Ovary (tissue), 3 donors: Measurements from ENCODE around the gene RYR2.

Source experiments
- EP300 ChIP-seq: sonication (generic); formaldehyde crosslinking; IDR thresholded peaks from one replicate; pipeline ENCODE4 v1.6.1; 2017; ENCODE audit warnings: antibody characterized with exemption
- POLR2A ChIP-seq: fragments of 450-650 bp; IDR thresholded peaks from one replicate; pipeline ENCODE4 v1.6.1; 2017; ENCODE audit warnings: antibody characterized with exemption, mild to moderate bottlenecking, moderate library complexity
- TF ChIP-seq, protein P1 (sequence below), 3 donors: fragments of 450-650 bp in 2 of 3; fragments of 200-600 bp in 1 of 3; IDR thresholded peaks; one replicate each; pipeline versions ENCODE4 v1.5.1 to v1.8.0; 2016 to 2022; ENCODE audit warnings: antibody characterized with exemption in 3 of 3, mild to moderate bottlenecking in 1 of 3
- donor health status: DM: no; HTN: no; CAD: no.

DNA sequence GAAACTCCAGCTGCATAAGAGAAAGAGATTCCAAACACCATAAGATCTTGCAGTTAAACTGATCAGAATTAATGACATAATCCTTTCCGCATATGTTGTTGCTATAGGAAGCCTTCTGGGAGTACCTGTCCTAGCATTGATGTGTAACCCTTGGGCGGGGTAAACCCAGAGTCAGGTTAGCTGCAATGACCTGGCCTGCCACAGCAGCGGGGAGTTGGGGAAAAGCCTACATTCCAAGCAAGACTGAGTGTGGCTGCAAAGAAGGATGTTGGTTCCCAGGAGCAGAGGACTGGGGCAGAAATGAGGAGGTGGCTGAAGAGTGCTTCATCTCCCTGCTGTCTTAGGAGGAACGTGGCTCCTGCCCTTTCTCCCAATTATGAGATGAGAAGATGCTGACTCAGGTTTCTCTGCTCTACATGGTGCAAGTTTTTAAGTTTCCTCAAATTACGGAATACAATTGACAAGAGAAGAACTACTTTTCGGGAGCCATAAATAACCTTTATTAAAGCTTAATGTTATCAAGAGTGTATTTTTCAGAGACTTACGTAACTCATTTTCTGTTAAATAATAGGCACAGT is 142.1 kb downstream of the RYR2 start:
- TF ChIP-seq, protein P1, sequence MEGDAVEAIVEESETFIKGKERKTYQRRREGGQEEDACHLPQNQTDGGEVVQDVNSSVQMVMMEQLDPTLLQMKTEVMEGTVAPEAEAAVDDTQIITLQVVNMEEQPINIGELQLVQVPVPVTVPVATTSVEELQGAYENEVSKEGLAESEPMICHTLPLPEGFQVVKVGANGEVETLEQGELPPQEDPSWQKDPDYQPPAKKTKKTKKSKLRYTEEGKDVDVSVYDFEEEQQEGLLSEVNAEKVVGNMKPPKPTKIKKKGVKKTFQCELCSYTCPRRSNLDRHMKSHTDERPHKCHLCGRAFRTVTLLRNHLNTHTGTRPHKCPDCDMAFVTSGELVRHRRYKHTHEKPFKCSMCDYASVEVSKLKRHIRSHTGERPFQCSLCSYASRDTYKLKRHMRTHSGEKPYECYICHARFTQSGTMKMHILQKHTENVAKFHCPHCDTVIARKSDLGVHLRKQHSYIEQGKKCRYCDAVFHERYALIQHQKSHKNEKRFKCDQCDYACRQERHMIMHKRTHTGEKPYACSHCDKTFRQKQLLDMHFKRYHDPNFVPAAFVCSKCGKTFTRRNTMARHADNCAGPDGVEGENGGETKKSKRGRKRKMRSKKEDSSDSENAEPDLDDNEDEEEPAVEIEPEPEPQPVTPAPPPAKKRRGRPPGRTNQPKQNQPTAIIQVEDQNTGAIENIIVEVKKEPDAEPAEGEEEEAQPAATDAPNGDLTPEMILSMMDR (IDR thresholded peaks at IDR 0.05): no peak
- TF ChIP-seq POLR2A (no peak), EP300 (no peak)
